ENCODE data around the gene NOL4L. TPM values are rescaled to one million over a fixed set of nuclear protein-coding genes. Genes with fewer than 3 reads are reported as not detected.
A peak's percentile ranks its signal among the peaks of the same experiment; 100 is the strongest.

The NOL4L gene
- polyA plus RNA-seq, 2 of the 4 experiments (the other 2 are of a cell fraction), result 9.5 to 11.8 TPM

GRCh38 chr20:32559205-32559752 lies 25.9 kb downstream of the NOL4L start:
- WGBS (ENCODE audit: missing lambda C conversion rate), result 71% methylated on average over 7 of the region's 7 CpGs
- no peaks in the 10 kb centered on the region for H3K9me3 ChIP-seq
- ChIA-PET POLR2A (no interaction called here), CTCF (interaction anchor here (1.1 kb wide), 1 partner anchor 17 kb away, joined by 3 read pairs; no protein-coding TSS in a partner anchor)
- H3K4me2 ChIP-seq, result no peak overlapping the region
- no peak overlapping the region for H3K4me3 ChIP-seq
- FAIRE-seq, result no peak
- 0 out of 6 replicates have a peak overlapping the region, but pooled peaks of 1 of the 2 experiments have one; percentile 34 for H3K27ac ChIP-seq
- H3K4me1 ChIP-seq, result peaks cover 13% of the 10 kb centered on the region
- TF ChIP-seq ZC3H11A (IDR thresholded peaks at IDR 0.05) (no peak), SREBF2 (IDR thresholded peaks at IDR 0.05) (no peak), HDAC2 (IDR thresholded peaks at IDR 0.05) (no peak), HES2 (IDR thresholded peaks at IDR 0.05) (no peak), REST (IDR thresholded peaks at IDR 0.05) (no peak), POLR2AphosphoS2 (conservative IDR thresholded peaks at IDR 0.05; ENCODE audit: low read length) (no peak), ZSCAN20 (CRISPR knock-in tag; IDR thresholded peaks at IDR 0.05) (no peak), CBX2 (IDR thresholded peaks at IDR 0.05; ENCODE audit: borderline replicate concordance, low read depth) (no peak)
- DNase-seq (ENCODE audit: low read depth in 1 of 2, low spot score in 1 of 2), result no peak
- ATAC-seq, result no peak

- H3K4me1 ChIP-seq, result peaks cover 14% of the 10 kb centered on the region
- 83% methylated on average over 13 of the region's 13 CpGs for WGBS (ENCODE audit: missing lambda C conversion rate)
- TF ChIP-seq ZFP36 (IDR thresholded peaks at IDR 0.05; ENCODE audit: borderline replicate concordance, partially characterized antibody) (no peak), MAX (IDR thresholded peaks at IDR 0.05) (no peak), HOXA7 (CRISPR knock-in tag; IDR thresholded peaks at IDR 0.05) (no peak), ELK1 (IDR thresholded peaks at IDR 0.05; ENCODE audit: low read depth, low read length) (no peak), E2F6 (IDR thresholded peaks at IDR 0.05; ENCODE audit: borderline replicate concordance, low read depth) (no peak), GATA3 (IDR thresholded peaks at IDR 0.05; ENCODE audit: borderline replicate concordance) (no peak), HOXB13 (CRISPR knock-in tag; IDR thresholded peaks at IDR 0.05; ENCODE audit: low read depth) (no peak), PHF8 (IDR thresholded peaks at IDR 0.05; ENCODE audit: borderline replicate concordance, low read depth) (no peak), JUN (IDR thresholded peaks at IDR 0.05) (no peak), TP53 (CRISPR knock-in tag; IDR thresholded peaks at IDR 0.05) (no peak), EP300 (IDR thresholded peaks at IDR 0.05) (no peak)
- H3K4me3 ChIP-seq, result no peak overlapping the region
- ChIA-PET POLR2A (no interaction called here), CTCF (interaction anchor here (0.7 to 3.4 kb wide), 2 partner anchors 15 to 36 kb away, joined by 3 to 10 read pairs; no protein-coding TSS in a partner anchor)
- ATAC-seq (no peak), FAIRE-seq (no peak), DNase-seq (ENCODE audit: low read depth in 1 of 2, low spot score in 1 of 2) (no peak)
- no peak overlapping the region for H3K4me2 ChIP-seq
- H3K27ac ChIP-seq, result no peak overlapping the region
- H3K9me3 ChIP-seq, result no peaks in the 10 kb centered on the region
These were observed 26.6 kb downstream of the NOL4L start for GRCh38 chr20:32558526-32558925.
